IPS-15b (cell line): ENCODE data around the gene NRIP1.

ENCODE experiments used
- H3K27me3 ChIP-seq: one replicate; pipeline ENCODE4 v1.6.1; 2013; ENCODE audit warnings: low read length; ENCODE audit not compliant: control insufficient read depth, insufficient read depth
- H3K36me3 ChIP-seq: one replicate; pipeline ENCODE4 v1.6.1; 2013; ENCODE audit warnings: low read length; ENCODE audit not compliant: control insufficient read depth, insufficient read depth
- H3K4me1 ChIP-seq: one replicate; pipeline ENCODE4 v1.6.1; 2013; ENCODE audit warnings: mild to moderate bottlenecking, low read length; ENCODE audit not compliant: control insufficient read depth, insufficient read depth
- H3K4me3 ChIP-seq: one replicate; pipeline ENCODE4 v1.5.1; 2013; ENCODE audit warnings: low read depth, low read length
- H3K9ac ChIP-seq: one replicate; pipeline ENCODE4 v1.6.1; 2013; ENCODE audit warnings: low read depth, mild to moderate bottlenecking, low read length
- H3K9me3 ChIP-seq: one replicate; pipeline ENCODE4 v1.6.1; 2013; ENCODE audit warnings: mild to moderate bottlenecking, low read length; ENCODE audit not compliant: control insufficient read depth, insufficient read depth

Gene NRIP1

GRCh38 chr21:15000081-15000480, 64.7 kb downstream of the NRIP1 start:
- no peak overlapping the region for H3K9ac ChIP-seq
- peaks cover 2% of the 10 kb centered on the region for H3K27me3 ChIP-seq
- H3K9me3 ChIP-seq: no peaks in the 10 kb centered on the region
- no peak overlapping the region for H3K4me3 ChIP-seq
- peaks cover 23% of the 10 kb centered on the region for H3K4me1 ChIP-seq
- no peaks in the 10 kb centered on the region for H3K36me3 ChIP-seq

GRCh38 chr21:14998784-14999183, 66.0 kb downstream of the NRIP1 start:
- H3K9ac ChIP-seq: no peak overlapping the region
- H3K4me3 ChIP-seq: no peak overlapping the region
- H3K27me3 ChIP-seq: no peaks in the 10 kb centered on the region
- no peaks in the 10 kb centered on the region for H3K36me3 ChIP-seq
- no peaks in the 10 kb centered on the region for H3K9me3 ChIP-seq
- H3K4me1 ChIP-seq: peaks cover 24% of the 10 kb centered on the region

GRCh38 chr21:14998336-14998735, 66.5 kb downstream of the NRIP1 start:
- H3K4me3 ChIP-seq: no peak overlapping the region
- H3K9me3 ChIP-seq: no peaks in the 10 kb centered on the region
- H3K36me3 ChIP-seq: no peaks in the 10 kb centered on the region
- H3K4me1 ChIP-seq: peaks cover 19% of the 10 kb centered on the region
- H3K9ac ChIP-seq: no peak overlapping the region
- no peaks in the 10 kb centered on the region for H3K27me3 ChIP-seq

- Histone ChIP-seq H3K4me1 (peaks cover 6% of the 10 kb centered on the region), H3K4me3 (no peak overlapping the region), H3K27me3 (no peaks in the 10 kb centered on the region), H3K9me3 (no peaks in the 10 kb centered on the region), H3K36me3 (no peaks in the 10 kb centered on the region), H3K9ac (no peak overlapping the region)
Measured at GRCh38 chr21:14995695-14996490, 68.9 kb downstream of the NRIP1 start.

- H3K36me3 ChIP-seq: no peaks in the 10 kb centered on the region
Measured at GRCh38 chr21:14995226-14995625, 69.6 kb downstream of the NRIP1 start.

GRCh38 chr21:14993115-14993514, 71.7 kb downstream of the NRIP1 start:
- Histone ChIP-seq H3K36me3 (no peaks in the 10 kb centered on the region), H3K27me3 (no peaks in the 10 kb centered on the region), H3K4me1 (peaks cover 10% of the 10 kb centered on the region), H3K9me3 (no peaks in the 10 kb centered on the region), H3K9ac (no peak overlapping the region), H3K4me3 (no peak overlapping the region)

More at GRCh38 chr21:14995226-14995625, 69.6 kb downstream of the NRIP1 start:
- no peak overlapping the region for H3K4me3 ChIP-seq
- H3K9ac ChIP-seq: no peak overlapping the region
- H3K4me1 ChIP-seq: peaks cover 6% of the 10 kb centered on the region
- H3K9me3 ChIP-seq: no peaks in the 10 kb centered on the region
- H3K27me3 ChIP-seq: no peaks in the 10 kb centered on the region

GRCh38 chr21:14991957-14992356, 72.8 kb downstream of the NRIP1 start:
- Histone ChIP-seq H3K9me3 (no peaks in the 10 kb centered on the region), H3K4me3 (no peak overlapping the region), H3K36me3 (no peaks in the 10 kb centered on the region), H3K27me3 (no peaks in the 10 kb centered on the region), H3K4me1 (peaks cover 19% of the 10 kb centered on the region), H3K9ac (no peak overlapping the region)

GRCh38 chr21:14989359-14989758, 75.4 kb downstream of the NRIP1 start:
- H3K27me3 ChIP-seq: no peaks in the 10 kb centered on the region
- H3K4me3 ChIP-seq: no peak overlapping the region
- H3K9me3 ChIP-seq: no peaks in the 10 kb centered on the region
- no peak overlapping the region for H3K9ac ChIP-seq
- no peaks in the 10 kb centered on the region for H3K36me3 ChIP-seq
- peaks cover 16% of the 10 kb centered on the region for H3K4me1 ChIP-seq

GRCh38 chr21:14988760-14989159, 76.0 kb downstream of the NRIP1 start:
- Histone ChIP-seq H3K9me3 (no peaks in the 10 kb centered on the region), H3K27me3 (no peaks in the 10 kb centered on the region), H3K36me3 (no peaks in the 10 kb centered on the region), H3K4me3 (no peak overlapping the region), H3K9ac (no peak overlapping the region), H3K4me1 (peaks cover 16% of the 10 kb centered on the region)

- H3K9me3 ChIP-seq: no peaks in the 10 kb centered on the region
- H3K27me3 ChIP-seq: no peaks in the 10 kb centered on the region
- no peaks in the 10 kb centered on the region for H3K36me3 ChIP-seq
- H3K4me1 ChIP-seq: peaks cover 16% of the 10 kb centered on the region
- no peak overlapping the region for H3K4me3 ChIP-seq
- no peak overlapping the region for H3K9ac ChIP-seq
Measured at GRCh38 chr21:14987370-14988170, 77.2 kb downstream of the NRIP1 start.

- H3K9ac ChIP-seq: no peak overlapping the region
- no peaks in the 10 kb centered on the region for H3K36me3 ChIP-seq
- H3K27me3 ChIP-seq: no peaks in the 10 kb centered on the region
- H3K4me1 ChIP-seq: peaks cover 16% of the 10 kb centered on the region
- no peaks in the 10 kb centered on the region for H3K9me3 ChIP-seq
- H3K4me3 ChIP-seq: no peak overlapping the region
Measured at GRCh38 chr21:14985306-14985705, 79.5 kb downstream of the NRIP1 start.

GRCh38 chr21:14982336-14982735, 82.5 kb downstream of the NRIP1 start:
- no peaks in the 10 kb centered on the region for H3K36me3 ChIP-seq
- H3K4me1 ChIP-seq: peaks cover 3% of the 10 kb centered on the region
- H3K9me3 ChIP-seq: no peaks in the 10 kb centered on the region
- no peak overlapping the region for H3K9ac ChIP-seq
- no peaks in the 10 kb centered on the region for H3K27me3 ChIP-seq
- H3K4me3 ChIP-seq: no peak overlapping the region
